Nephron (organoid): Measurements from ENCODE around the gene FGGY.

ENCODE experiments used
- H3K27ac Mint-ChIP-seq, 3 experiments: 2 replicates each; pipeline ENCODE4 v1.8.0; 2020; ENCODE audit warnings: mixed read lengths in 3 of 3, mild to moderate bottlenecking in 2 of 3, moderate library complexity in 1 of 3
- H3K27me3 Mint-ChIP-seq: 2 replicates; pipeline ENCODE4 v1.8.0; 2021; ENCODE audit warnings: low read depth, mild to moderate bottlenecking, moderate library complexity, mixed read lengths
- H3K36me3 Mint-ChIP-seq: 2 replicates; pipeline ENCODE4 v1.8.0; 2020; ENCODE audit warnings: low read depth, mixed read lengths
- H3K4me1 Mint-ChIP-seq: 2 replicates; pipeline ENCODE4 v1.8.0; 2020; ENCODE audit warnings: mixed read lengths
- H3K4me3 Mint-ChIP-seq, 3 experiments: 2 replicates each; pipeline ENCODE4 v1.8.0; 2020; ENCODE audit warnings: mild to moderate bottlenecking in 3 of 3, mixed read lengths in 3 of 3, moderate library complexity in 2 of 3
- H3K9me3 Mint-ChIP-seq: 2 replicates; pipeline ENCODE4 v1.8.0; 2020; ENCODE audit warnings: mixed read lengths
- CTCF ChIP-seq, 3 experiments: fragments of 200-600 bp; sonication (generic); IDR thresholded peaks; one replicate each; pipeline ENCODE4 v1.5.0; 2021; ENCODE audit warnings: antibody characterized with exemption in 3 of 3; ENCODE audit not compliant: unreplicated experiment in 3 of 3

The FGGY gene

GRCh38 chr1:59261537-59261936 lies 35.4 kb upstream of the FGGY start:
- H3K4me1 Mint-ChIP-seq: peaks cover 22% of the 10 kb centered on the region
- H3K36me3 Mint-ChIP-seq: no peaks in the 10 kb centered on the region

GRCh38 chr1:59262631-59263030 lies 34.3 kb upstream of the FGGY start:
- no peaks in the 10 kb centered on the region for H3K27me3 Mint-ChIP-seq
- no peak overlapping the region for H3K4me3 Mint-ChIP-seq
- no peaks in the 10 kb centered on the region for H3K36me3 Mint-ChIP-seq
- H3K9me3 Mint-ChIP-seq: peaks cover 7% of the 10 kb centered on the region
- TF ChIP-seq CTCF (IDR thresholded peaks at IDR 0.05; ENCODE audit: unreplicated experiment in 3 of 3): no peak
- peaks cover 22% of the 10 kb centered on the region for H3K4me1 Mint-ChIP-seq
- H3K27ac Mint-ChIP-seq: no peak overlapping the region

More at GRCh38 chr1:59261537-59261936, 35.4 kb upstream of the FGGY start:
- Mint-ChIP-seq H3K9me3 (peaks cover 3% of the 10 kb centered on the region), H3K4me3 (no peak overlapping the region), H3K27ac (peak overlapping the region; percentile 52 to 74 (median 67)), H3K27me3 (no peaks in the 10 kb centered on the region)
- TF ChIP-seq CTCF (IDR thresholded peaks at IDR 0.05; ENCODE audit: unreplicated experiment in 3 of 3): no peak

- no peaks in the 10 kb centered on the region for H3K36me3 Mint-ChIP-seq
- no peak for TF ChIP-seq CTCF (IDR thresholded peaks at IDR 0.05; ENCODE audit: unreplicated experiment in 3 of 3)
- peaks cover 22% of the 10 kb centered on the region for H3K4me1 Mint-ChIP-seq
- no peak overlapping the region for H3K4me3 Mint-ChIP-seq
- H3K27me3 Mint-ChIP-seq: no peaks in the 10 kb centered on the region
- H3K9me3 Mint-ChIP-seq: peaks cover 7% of the 10 kb centered on the region
- no peak overlapping the region for H3K27ac Mint-ChIP-seq
Observed at GRCh38 chr1:59263111-59263510, 33.8 kb upstream of the FGGY start.

GRCh38 chr1:59265622-59266021 lies 31.3 kb upstream of the FGGY start:
- H3K27ac Mint-ChIP-seq: no peak overlapping the region
- no peak for TF ChIP-seq CTCF (IDR thresholded peaks at IDR 0.05; ENCODE audit: unreplicated experiment in 3 of 3)
- no peaks in the 10 kb centered on the region for H3K27me3 Mint-ChIP-seq
- no peaks in the 10 kb centered on the region for H3K36me3 Mint-ChIP-seq
- peaks cover 22% of the 10 kb centered on the region for H3K4me1 Mint-ChIP-seq
- H3K4me3 Mint-ChIP-seq: no peak overlapping the region
- H3K9me3 Mint-ChIP-seq: peaks cover 9% of the 10 kb centered on the region

GRCh38 chr1:59266180-59266926 lies 30.5 kb upstream of the FGGY start:
- Mint-ChIP-seq H3K36me3 (no peaks in the 10 kb centered on the region), H3K27ac (no peak overlapping the region), H3K9me3 (peaks cover 14% of the 10 kb centered on the region), H3K4me3 (no peak overlapping the region), H3K4me1 (peaks cover 14% of the 10 kb centered on the region), H3K27me3 (no peaks in the 10 kb centered on the region)
- no peak for TF ChIP-seq CTCF (IDR thresholded peaks at IDR 0.05; ENCODE audit: unreplicated experiment in 3 of 3)

GRCh38 chr1:59266927-59267293 lies 30.0 kb upstream of the FGGY start:
- no peaks in the 10 kb centered on the region for H3K27me3 Mint-ChIP-seq
- no peak overlapping the region for H3K4me3 Mint-ChIP-seq
- peaks cover 10% of the 10 kb centered on the region for H3K4me1 Mint-ChIP-seq
- peaks cover 17% of the 10 kb centered on the region for H3K9me3 Mint-ChIP-seq
- no peak overlapping the region for H3K27ac Mint-ChIP-seq
- no peaks in the 10 kb centered on the region for H3K36me3 Mint-ChIP-seq
- TF ChIP-seq CTCF (IDR thresholded peaks at IDR 0.05; ENCODE audit: unreplicated experiment in 3 of 3): no peak
